Fibroblast of lung (primary cell): Measurements from ENCODE around the gene GALNT17. TPM values are rescaled to one million over a fixed set of nuclear protein-coding genes. Genes with fewer than 3 reads are reported as not detected.

Source experiments
- DNase-seq, 2 donors: peaks; one replicate each; pipeline versions ENCODE4 v3.0.0 to v3.0.0-alpha.2; 2010; ENCODE audit warnings: low read depth in 2 of 2
- H2AFZ ChIP-seq: 2 replicates; pipeline ENCODE4 v1.5.1; 2012; ENCODE audit warnings: low read length, control low read depth, inconsistent platforms
- H3K27ac ChIP-seq: 2 replicates; pipeline ENCODE4 v1.5.1; 2011; ENCODE audit warnings: low read length, control low read depth; ENCODE audit not compliant: insufficient read depth
- H3K27me3 ChIP-seq: 2 replicates; pipeline ENCODE4 v1.5.1; 2011; ENCODE audit warnings: mild to moderate bottlenecking, low read length; ENCODE audit not compliant: control insufficient read depth, insufficient read depth
- H3K36me3 ChIP-seq: 2 replicates; pipeline ENCODE4 v1.5.1; 2011; ENCODE audit warnings: low read length; ENCODE audit not compliant: control insufficient read depth, insufficient read depth
- H3K4me1 ChIP-seq: 2 replicates; pipeline ENCODE4 v1.5.1; 2011; ENCODE audit warnings: low read length; ENCODE audit not compliant: control insufficient read depth, insufficient read depth; ENCODE audit errors: extremely low read depth
- H3K4me2 ChIP-seq: 2 replicates; pipeline ENCODE4 v1.5.1; 2011; ENCODE audit warnings: low read length, control low read depth; ENCODE audit not compliant: insufficient read depth; ENCODE audit errors: extremely low read depth
- H3K4me3 ChIP-seq, 4 experiments: fragments of 200-600 bp in 1 of 4; sonication (generic) in 1 of 4; replicated peaks in 1 of 4; 2 replicates each; pipeline ENCODE4 v1.5.1; 2011 to 2016; ENCODE audit warnings: low read length in 4 of 4, low read depth in 3 of 4, mild to moderate bottlenecking in 3 of 4, control low read depth in 2 of 4, inconsistent platforms in 1 of 4, mixed read lengths in 1 of 4; ENCODE audit not compliant: insufficient read depth in 1 of 4; ENCODE audit errors: control extremely low read depth in 1 of 4
- H3K79me2 ChIP-seq: 2 replicates; pipeline ENCODE4 v1.5.1; 2012; ENCODE audit warnings: mild to moderate bottlenecking, low read length, inconsistent platforms; ENCODE audit not compliant: control insufficient read depth, insufficient read depth
- H3K9ac ChIP-seq: 2 replicates; pipeline ENCODE4 v1.5.1; 2011; ENCODE audit warnings: mild to moderate bottlenecking, low read length, control low read depth; ENCODE audit not compliant: insufficient read depth
- H3K9me3 ChIP-seq: 2 replicates; pipeline ENCODE4 v1.5.1; 2012; ENCODE audit warnings: low read depth, low read length; ENCODE audit not compliant: control insufficient read depth, insufficient read depth
- H4K20me1 ChIP-seq: 2 replicates; pipeline ENCODE4 v1.5.1; 2011; ENCODE audit warnings: low read length; ENCODE audit not compliant: control insufficient read depth, insufficient read depth; ENCODE audit errors: extremely low read depth
- EZH2 ChIP-seq: IDR thresholded peaks from 2 replicates; pipeline ENCODE4 v1.5.1; 2012; ENCODE audit warnings: low read length, control low read depth, mild to moderate bottlenecking; ENCODE audit errors: missing control alignments
- polyA plus RNA-seq, 2 donors: library from polyadenylated mRNA; depleted of rRNA in 1 of 2; stranded (reverse) in 1 of 2; unstranded in 1 of 2; fragments of >200 nt; gene quantifications; 2 replicates each; pipeline ENCODE4 v1.2.1, GENCODE V29; 2011 to 2012; ENCODE audit warnings: missing spikeins in 1 of 2
- total RNA-seq: library from RNA; depleted of rRNA; stranded (reverse); fragments of >200 nt; gene quantifications from 2 replicates; pipeline ENCODE4 v1.2.1, GENCODE V29; 2014
- TF ChIP-seq, protein P1 (sequence below), 2 donors: IDR thresholded peaks in 1 of 2; conservative IDR thresholded peaks in 1 of 2; 1 replicate in 1 of 2; 2 replicates in 1 of 2; pipeline ENCODE4 v1.5.1; 2011 to 2012; ENCODE audit warnings: low read length in 2 of 2, control low read depth in 1 of 2, inconsistent platforms in 1 of 2, low read depth in 1 of 2, mild to moderate bottlenecking in 1 of 2

GALNT17 gene
- total and polyA plus RNA-seq, 2 donors (not counting 1 experiment from before 2014, with no cell fraction given), result under 0.01 TPM; not detected in 1

DNA sequence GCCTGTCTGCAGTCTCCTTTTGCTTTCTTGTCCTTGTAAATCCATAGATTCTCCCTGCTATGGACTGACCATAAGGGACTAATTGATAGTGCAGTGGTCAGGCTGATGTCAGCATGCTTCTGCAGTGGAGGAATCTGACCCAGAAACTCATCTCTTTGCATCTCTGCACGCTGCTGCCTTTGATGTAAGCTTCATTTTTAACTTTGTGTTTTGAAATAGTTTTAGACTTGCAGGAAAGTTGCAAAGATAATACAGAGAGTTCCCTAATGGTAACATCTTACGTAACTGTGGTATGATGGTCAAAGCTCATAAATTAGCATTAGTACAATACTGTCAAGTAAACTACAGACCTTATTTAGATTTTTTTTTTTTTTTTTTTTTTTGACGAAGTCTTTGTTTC is 89.6 kb downstream of the GALNT17 start:
- H3K4me1 ChIP-seq, result no peaks in the 10 kb centered on the region
- no peaks in the 10 kb centered on the region for H3K36me3 ChIP-seq
- H3K4me2 ChIP-seq, result no peak overlapping the region
- no peaks in the 10 kb centered on the region for H3K27me3 ChIP-seq
- H3K4me3 ChIP-seq, result no peak overlapping the region
- no peak for DNase-seq
- no peak overlapping the region for H3K9ac ChIP-seq
- H3K27ac ChIP-seq, result no peak overlapping the region
- TF ChIP-seq, protein P1, sequence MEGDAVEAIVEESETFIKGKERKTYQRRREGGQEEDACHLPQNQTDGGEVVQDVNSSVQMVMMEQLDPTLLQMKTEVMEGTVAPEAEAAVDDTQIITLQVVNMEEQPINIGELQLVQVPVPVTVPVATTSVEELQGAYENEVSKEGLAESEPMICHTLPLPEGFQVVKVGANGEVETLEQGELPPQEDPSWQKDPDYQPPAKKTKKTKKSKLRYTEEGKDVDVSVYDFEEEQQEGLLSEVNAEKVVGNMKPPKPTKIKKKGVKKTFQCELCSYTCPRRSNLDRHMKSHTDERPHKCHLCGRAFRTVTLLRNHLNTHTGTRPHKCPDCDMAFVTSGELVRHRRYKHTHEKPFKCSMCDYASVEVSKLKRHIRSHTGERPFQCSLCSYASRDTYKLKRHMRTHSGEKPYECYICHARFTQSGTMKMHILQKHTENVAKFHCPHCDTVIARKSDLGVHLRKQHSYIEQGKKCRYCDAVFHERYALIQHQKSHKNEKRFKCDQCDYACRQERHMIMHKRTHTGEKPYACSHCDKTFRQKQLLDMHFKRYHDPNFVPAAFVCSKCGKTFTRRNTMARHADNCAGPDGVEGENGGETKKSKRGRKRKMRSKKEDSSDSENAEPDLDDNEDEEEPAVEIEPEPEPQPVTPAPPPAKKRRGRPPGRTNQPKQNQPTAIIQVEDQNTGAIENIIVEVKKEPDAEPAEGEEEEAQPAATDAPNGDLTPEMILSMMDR (conservative IDR thresholded peaks at IDR 0.05 in 1 of 2, IDR thresholded peaks at IDR 0.05 in 1 of 2; ENCODE audit: low read depth in 1 of 2, low read length in 2 of 2), result no peak
- no peak for TF ChIP-seq EZH2
- no peaks in the 10 kb centered on the region for H3K79me2 ChIP-seq
- H3K9me3 ChIP-seq, result no peaks in the 10 kb centered on the region
- H2AFZ ChIP-seq, result no peak overlapping the region
- no peaks in the 10 kb centered on the region for H4K20me1 ChIP-seq

DNA sequence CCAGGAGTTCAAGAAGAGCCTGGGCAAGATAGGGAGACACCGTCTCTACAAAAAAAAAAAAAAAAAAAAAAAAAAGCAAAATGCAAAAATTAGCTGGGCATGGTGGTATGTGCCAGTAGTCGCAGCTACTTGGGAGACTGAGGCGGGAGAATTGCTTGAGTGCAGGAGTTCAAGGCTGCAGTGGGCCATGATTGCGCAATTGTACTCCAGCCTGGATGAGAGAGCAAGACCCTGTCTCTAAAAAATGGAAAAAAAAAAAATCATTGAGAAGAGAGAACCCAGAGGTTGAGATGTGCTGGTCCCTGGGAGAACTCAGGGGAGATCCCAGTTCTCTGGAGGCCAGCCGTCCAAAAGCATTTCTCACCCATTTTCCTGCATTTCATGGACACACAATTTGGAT is 95.2 kb downstream of the GALNT17 start:
- H3K4me3 ChIP-seq, result no peak overlapping the region
- no peaks in the 10 kb centered on the region for H3K36me3 ChIP-seq
- no peak for DNase-seq
- H3K4me1 ChIP-seq, result no peaks in the 10 kb centered on the region
- H3K9ac ChIP-seq, result no peak overlapping the region
- no peaks in the 10 kb centered on the region for H4K20me1 ChIP-seq
- no peaks in the 10 kb centered on the region for H3K27me3 ChIP-seq
- H3K79me2 ChIP-seq, result no peaks in the 10 kb centered on the region
- TF ChIP-seq EZH2, result no peak
- TF ChIP-seq, protein P1 (conservative IDR thresholded peaks at IDR 0.05 in 1 of 2, IDR thresholded peaks at IDR 0.05 in 1 of 2; ENCODE audit: low read depth in 1 of 2, low read length in 2 of 2), result no peak
- H2AFZ ChIP-seq, result no peak overlapping the region
- H3K4me2 ChIP-seq, result no peak overlapping the region
- no peaks in the 10 kb centered on the region for H3K9me3 ChIP-seq
- no peak overlapping the region for H3K27ac ChIP-seq

DNA sequence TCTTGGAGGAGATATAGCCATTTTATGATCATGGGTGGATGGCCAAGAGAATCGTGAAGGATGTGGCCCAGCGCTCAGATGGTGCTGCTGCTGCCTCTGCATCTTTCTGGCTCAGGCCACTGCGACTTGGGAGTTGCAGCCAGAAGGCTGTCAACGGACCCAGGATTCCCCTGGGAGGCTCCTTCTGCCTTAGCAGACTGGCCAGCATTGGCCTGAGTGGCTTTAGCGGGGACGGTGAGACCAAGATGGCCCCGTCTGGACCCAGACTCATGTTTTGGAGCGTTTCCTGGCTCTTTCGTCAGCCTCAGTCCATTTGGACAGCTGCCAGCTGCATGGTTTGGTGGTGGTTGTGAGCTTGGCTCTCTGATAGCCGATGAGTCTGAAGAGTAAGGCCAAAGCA is 97.2 kb downstream of the GALNT17 start:
- no peaks in the 10 kb centered on the region for H3K4me1 ChIP-seq
- H4K20me1 ChIP-seq, result no peaks in the 10 kb centered on the region
- no peaks in the 10 kb centered on the region for H3K36me3 ChIP-seq
- H3K27ac ChIP-seq, result no peak overlapping the region
- H3K9me3 ChIP-seq, result no peaks in the 10 kb centered on the region
- no peak overlapping the region for H3K4me2 ChIP-seq
- no peaks in the 10 kb centered on the region for H3K79me2 ChIP-seq
- no peaks in the 10 kb centered on the region for H3K27me3 ChIP-seq
- H2AFZ ChIP-seq, result no peak overlapping the region
- DNase-seq, result no peak
- no peak overlapping the region for H3K4me3 ChIP-seq
- TF ChIP-seq, protein P1 (conservative IDR thresholded peaks at IDR 0.05 in 1 of 2, IDR thresholded peaks at IDR 0.05 in 1 of 2; ENCODE audit: low read depth in 1 of 2, low read length in 2 of 2), result no peak
- TF ChIP-seq EZH2, result no peak
- no peak overlapping the region for H3K9ac ChIP-seq
